ENCODE data around the gene SNX22.

DNA sequence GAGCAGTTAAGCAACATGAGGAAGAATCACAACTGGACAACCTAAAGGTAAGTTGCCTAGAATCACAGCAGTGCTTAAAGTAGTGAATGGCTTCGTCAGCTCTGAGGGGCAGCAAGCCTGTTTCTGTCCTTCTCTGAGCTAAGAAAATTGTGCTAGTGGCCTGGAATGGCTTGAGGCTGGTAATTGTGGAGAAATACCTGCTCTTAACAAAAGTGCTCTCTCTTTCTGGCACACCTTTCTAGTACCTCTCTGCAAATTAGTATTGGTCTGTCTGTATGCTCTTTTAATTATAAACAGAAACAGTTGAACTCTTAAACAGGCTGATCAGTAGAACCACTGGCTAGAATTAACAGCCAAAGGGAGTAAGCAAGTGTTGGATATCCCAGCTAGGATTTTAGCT lies 44.2 kb upstream of the SNX22 start:
- TF ChIP-seq, protein P1, sequence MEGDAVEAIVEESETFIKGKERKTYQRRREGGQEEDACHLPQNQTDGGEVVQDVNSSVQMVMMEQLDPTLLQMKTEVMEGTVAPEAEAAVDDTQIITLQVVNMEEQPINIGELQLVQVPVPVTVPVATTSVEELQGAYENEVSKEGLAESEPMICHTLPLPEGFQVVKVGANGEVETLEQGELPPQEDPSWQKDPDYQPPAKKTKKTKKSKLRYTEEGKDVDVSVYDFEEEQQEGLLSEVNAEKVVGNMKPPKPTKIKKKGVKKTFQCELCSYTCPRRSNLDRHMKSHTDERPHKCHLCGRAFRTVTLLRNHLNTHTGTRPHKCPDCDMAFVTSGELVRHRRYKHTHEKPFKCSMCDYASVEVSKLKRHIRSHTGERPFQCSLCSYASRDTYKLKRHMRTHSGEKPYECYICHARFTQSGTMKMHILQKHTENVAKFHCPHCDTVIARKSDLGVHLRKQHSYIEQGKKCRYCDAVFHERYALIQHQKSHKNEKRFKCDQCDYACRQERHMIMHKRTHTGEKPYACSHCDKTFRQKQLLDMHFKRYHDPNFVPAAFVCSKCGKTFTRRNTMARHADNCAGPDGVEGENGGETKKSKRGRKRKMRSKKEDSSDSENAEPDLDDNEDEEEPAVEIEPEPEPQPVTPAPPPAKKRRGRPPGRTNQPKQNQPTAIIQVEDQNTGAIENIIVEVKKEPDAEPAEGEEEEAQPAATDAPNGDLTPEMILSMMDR (IDR thresholded peaks at IDR 0.05; ENCODE audit: insufficient read depth, low read length) = no peak
- TF ChIP-seq, protein P2, sequence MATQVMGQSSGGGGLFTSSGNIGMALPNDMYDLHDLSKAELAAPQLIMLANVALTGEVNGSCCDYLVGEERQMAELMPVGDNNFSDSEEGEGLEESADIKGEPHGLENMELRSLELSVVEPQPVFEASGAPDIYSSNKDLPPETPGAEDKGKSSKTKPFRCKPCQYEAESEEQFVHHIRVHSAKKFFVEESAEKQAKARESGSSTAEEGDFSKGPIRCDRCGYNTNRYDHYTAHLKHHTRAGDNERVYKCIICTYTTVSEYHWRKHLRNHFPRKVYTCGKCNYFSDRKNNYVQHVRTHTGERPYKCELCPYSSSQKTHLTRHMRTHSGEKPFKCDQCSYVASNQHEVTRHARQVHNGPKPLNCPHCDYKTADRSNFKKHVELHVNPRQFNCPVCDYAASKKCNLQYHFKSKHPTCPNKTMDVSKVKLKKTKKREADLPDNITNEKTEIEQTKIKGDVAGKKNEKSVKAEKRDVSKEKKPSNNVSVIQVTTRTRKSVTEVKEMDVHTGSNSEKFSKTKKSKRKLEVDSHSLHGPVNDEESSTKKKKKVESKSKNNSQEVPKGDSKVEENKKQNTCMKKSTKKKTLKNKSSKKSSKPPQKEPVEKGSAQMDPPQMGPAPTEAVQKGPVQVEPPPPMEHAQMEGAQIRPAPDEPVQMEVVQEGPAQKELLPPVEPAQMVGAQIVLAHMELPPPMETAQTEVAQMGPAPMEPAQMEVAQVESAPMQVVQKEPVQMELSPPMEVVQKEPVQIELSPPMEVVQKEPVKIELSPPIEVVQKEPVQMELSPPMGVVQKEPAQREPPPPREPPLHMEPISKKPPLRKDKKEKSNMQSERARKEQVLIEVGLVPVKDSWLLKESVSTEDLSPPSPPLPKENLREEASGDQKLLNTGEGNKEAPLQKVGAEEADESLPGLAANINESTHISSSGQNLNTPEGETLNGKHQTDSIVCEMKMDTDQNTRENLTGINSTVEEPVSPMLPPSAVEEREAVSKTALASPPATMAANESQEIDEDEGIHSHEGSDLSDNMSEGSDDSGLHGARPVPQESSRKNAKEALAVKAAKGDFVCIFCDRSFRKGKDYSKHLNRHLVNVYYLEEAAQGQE (IDR thresholded peaks at IDR 0.05; ENCODE audit: insufficient replicate concordance, low read depth) = no peak
- TF ChIP-seq GABPA (IDR thresholded peaks at IDR 0.05; ENCODE audit: low read depth) = no peak
- TF ChIP-seq POLR2AphosphoS5 (IDR thresholded peaks at IDR 0.05; ENCODE audit: low read depth) = no peak
